SK-N-MC (cell line): ENCODE results near the gene ANLN.
A peak's percentile ranks its signal among the peaks of the same experiment; 100 is the strongest.

Source experiments
- DNase-seq: peaks from one replicate; pipeline ENCODE4 v3.0.0-alpha.2; 2011; ENCODE audit warnings: low read depth, low spot score
- H3K27ac ChIP-seq: fragments of 200-600 bp; sonication (generic); 2 replicates; pipeline ENCODE4 v1.5.1; 2016; ENCODE audit warnings: mixed run types
- H3K36me3 ChIP-seq: fragments of 200-600 bp; sonication (generic); 2 replicates; pipeline ENCODE4 v1.6.1; 2017; ENCODE audit warnings: antibody characterized with exemption, low read length, mixed read lengths; ENCODE audit not compliant: insufficient read depth
- H3K4me3 ChIP-seq: fragments of 200-600 bp; sonication (generic); 2 replicates; pipeline ENCODE4 v1.5.1; 2016
- H3K9ac ChIP-seq: fragments of 200-600 bp; sonication (generic); 2 replicates; pipeline ENCODE4 v1.8.0; 2017; ENCODE audit warnings: mixed run types, mixed read lengths; ENCODE audit not compliant: insufficient read length
- H3K9me3 ChIP-seq: fragments of 200-600 bp; sonication (generic); 2 replicates; pipeline ENCODE4 v1.6.1; 2017; ENCODE audit warnings: low read depth, mild to moderate bottlenecking, antibody characterized with exemption, low read length, moderate library complexity, mixed read lengths
- EZH2 ChIP-seq: fragments of 200-600 bp; sonication (generic); IDR thresholded peaks from one replicate; pipeline ENCODE4 v1.6.1; 2017; ENCODE audit warnings: antibody characterized with exemption
- FOXP2 ChIP-seq: optimal IDR thresholded peaks from 2 replicates; pipeline ENCODE3; 2011; ENCODE audit warnings: mild to moderate bottlenecking, moderate library complexity; ENCODE audit not compliant: insufficient read depth; ENCODE audit errors: extremely low read length, control extremely low read depth
- POLR2AphosphoS5 ChIP-seq: IDR thresholded peaks from 2 replicates; pipeline ENCODE4 v1.6.1; 2012; ENCODE audit warnings: mild to moderate bottlenecking, low read depth, low read length, borderline replicate concordance

ANLN gene

DNA sequence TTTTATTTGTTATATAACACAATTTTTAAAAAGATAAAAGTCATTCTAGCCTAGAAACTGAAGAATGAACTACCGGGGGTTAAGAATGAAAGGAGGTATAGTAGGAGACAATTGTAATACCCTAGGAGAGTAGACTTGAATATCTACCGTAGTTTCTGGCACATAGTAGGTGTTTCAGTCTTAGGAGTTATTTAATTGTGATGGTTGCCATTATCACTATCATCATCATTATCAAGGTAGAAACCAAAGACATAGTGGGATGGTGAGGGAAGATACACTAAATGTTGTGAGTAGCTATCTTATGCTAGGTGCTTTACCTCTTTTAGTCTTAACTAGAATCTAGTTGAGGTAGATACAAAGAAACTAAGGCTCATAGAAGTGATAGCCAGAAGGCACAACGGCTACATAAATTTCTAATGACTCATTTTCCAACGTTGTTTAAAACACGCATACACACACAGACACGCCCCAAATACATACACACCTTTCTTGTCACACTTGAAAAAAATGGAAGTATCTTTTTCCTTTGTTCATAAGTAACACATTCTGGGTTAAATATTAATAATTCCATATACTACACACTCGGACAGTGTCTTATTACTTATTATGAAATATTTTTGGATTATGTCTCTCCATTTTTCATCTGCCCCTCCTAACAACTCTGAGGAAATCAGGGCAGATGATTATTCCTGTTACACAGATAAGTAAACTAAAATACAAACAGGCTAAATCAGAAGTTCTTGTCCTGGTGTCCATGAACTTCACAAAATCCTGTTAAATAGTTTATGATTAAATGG lies 2.0 kb upstream of the ANLN start:
- TF ChIP-seq POLR2AphosphoS5 = no peak
- no peak for TF ChIP-seq FOXP2
- TF ChIP-seq EZH2 = no peak
- H3K9me3 ChIP-seq = no peaks in the 10 kb centered on the region
- H3K27ac ChIP-seq = no peak overlapping the region
- H3K4me3 ChIP-seq = no peak overlapping the region
- no peak overlapping the region for H3K9ac ChIP-seq
- no peaks in the 10 kb centered on the region for H3K36me3 ChIP-seq
- DNase-seq = no peak

- DNase-seq = no peak
- Histone ChIP-seq H3K36me3 (peaks cover 4% of the 10 kb centered on the region; the same call in 1 of the 2 replicates), H3K4me3 (no peak overlapping the region), H3K9ac (no peak overlapping the region), H3K27ac (no peak overlapping the region), H3K9me3 (no peaks in the 10 kb centered on the region)
- TF ChIP-seq FOXP2 = no peak
- TF ChIP-seq EZH2 = no peak
- TF ChIP-seq POLR2AphosphoS5 = no peak
These were observed 1.2 kb upstream of the ANLN start for GRCh38 chr7:36388423-36388822.

GRCh38 chr7:36390199-36391090 lies 783 bp downstream of the ANLN start:
- peak overlapping the region; percentile 98 for H3K27ac ChIP-seq
- peaks cover 20% of the 10 kb centered on the region for H3K36me3 ChIP-seq
- H3K9me3 ChIP-seq = no peaks in the 10 kb centered on the region
- H3K9ac ChIP-seq = peak overlapping the region; percentile 93
- no peak for TF ChIP-seq EZH2
- TF ChIP-seq POLR2AphosphoS5 = no peak
- no peak for TF ChIP-seq FOXP2
- H3K4me3 ChIP-seq = peak overlapping the region; percentile 99
- no peak for DNase-seq

GRCh38 chr7:36391436-36392198 lies 2.0 kb downstream of the ANLN start:
- H3K9ac ChIP-seq = peak overlapping the region; percentile 93
- peak overlapping the region; percentile 98; the same call in 1 of the 2 replicates for H3K27ac ChIP-seq
- no peak for DNase-seq
- peaks cover 32% of the 10 kb centered on the region for H3K36me3 ChIP-seq
- peak overlapping the region; percentile 99 for H3K4me3 ChIP-seq
- H3K9me3 ChIP-seq = no peaks in the 10 kb centered on the region
- TF ChIP-seq EZH2 (no peak), POLR2AphosphoS5 (no peak), FOXP2 (no peak)

- Histone ChIP-seq H3K36me3 (peaks cover 52% of the 10 kb centered on the region), H3K9ac (no peak overlapping the region), H3K9me3 (no peaks in the 10 kb centered on the region), H3K27ac (no peak overlapping the region), H3K4me3 (no peak overlapping the region)
- no peak for TF ChIP-seq FOXP2
- TF ChIP-seq POLR2AphosphoS5 = no peak
- no peak for TF ChIP-seq EZH2
- DNase-seq = no peak
These were observed 4.2 kb downstream of the ANLN start for GRCh38 chr7:36393826-36394225.

DNA sequence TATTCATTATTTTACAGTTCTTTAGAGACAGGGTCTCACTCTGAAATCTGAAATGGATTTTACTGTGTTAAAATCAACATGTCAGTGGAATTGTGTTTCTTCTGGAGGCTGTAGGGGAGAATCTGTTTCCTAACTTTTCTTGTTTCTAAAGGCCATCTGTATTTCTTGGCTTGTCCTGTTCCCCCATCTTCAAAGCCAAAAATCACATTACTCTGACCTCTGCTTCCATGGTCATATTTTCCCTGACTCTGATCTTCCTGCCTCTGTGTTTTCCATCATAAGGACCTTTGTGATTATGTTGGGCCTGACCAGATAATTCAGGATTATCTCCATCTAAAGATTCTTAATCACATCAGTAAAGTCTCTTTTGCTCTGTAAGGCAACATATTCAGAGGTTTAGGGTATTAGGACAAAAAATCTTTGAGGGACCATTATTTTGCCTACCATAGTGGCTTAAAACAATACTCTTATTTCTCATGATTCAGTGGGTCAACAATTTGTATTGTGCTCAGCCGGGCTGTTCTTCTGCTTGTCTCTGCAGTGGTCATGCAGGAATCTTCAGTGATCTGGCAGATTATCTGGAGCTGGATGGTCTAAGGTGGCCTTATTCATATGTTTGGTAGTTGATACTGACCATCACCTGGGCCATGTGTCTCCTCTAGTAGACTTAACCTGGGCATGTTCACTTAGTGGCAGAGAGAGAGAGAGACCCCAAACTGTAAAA lies 5.7 kb downstream of the ANLN start:
- no peak for DNase-seq
- no peak for TF ChIP-seq FOXP2
- no peak for TF ChIP-seq EZH2
- TF ChIP-seq POLR2AphosphoS5 = no peak
- Histone ChIP-seq H3K4me3 (no peak overlapping the region), H3K9ac (no peak overlapping the region), H3K27ac (no peak overlapping the region), H3K36me3 (peaks cover 67% of the 10 kb centered on the region), H3K9me3 (no peaks in the 10 kb centered on the region)

DNA sequence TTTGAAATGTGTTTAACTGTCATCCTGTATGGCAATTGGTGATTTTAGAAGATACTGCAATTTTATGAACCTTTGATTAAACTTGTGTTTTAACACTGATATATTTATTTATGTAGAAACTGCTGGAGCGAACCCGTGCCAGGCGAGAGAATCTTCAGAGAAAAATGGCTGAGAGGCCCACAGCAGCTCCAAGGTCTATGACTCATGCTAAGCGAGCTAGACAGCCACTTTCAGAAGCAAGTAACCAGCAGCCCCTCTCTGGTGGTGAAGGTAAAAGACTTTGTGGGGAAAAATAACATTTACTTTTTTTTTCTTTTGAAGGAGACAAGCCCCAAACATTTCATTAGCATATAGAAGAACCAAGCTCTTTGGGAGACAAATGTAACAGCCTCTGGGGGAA lies 6.5 kb downstream of the ANLN start:
- TF ChIP-seq EZH2 (no peak), POLR2AphosphoS5 (no peak), FOXP2 (no peak)
- Histone ChIP-seq H3K9me3 (no peaks in the 10 kb centered on the region), H3K9ac (no peak overlapping the region), H3K36me3 (peaks cover 73% of the 10 kb centered on the region), H3K4me3 (no peak overlapping the region), H3K27ac (no peak overlapping the region)
- no peak for DNase-seq
